WI38 (cell line): ENCODE results near the gene GM2A.

Experiments used
- H3K4me3 ChIP-seq: 2 replicates; pipeline ENCODE4 v1.5.1; 2011; ENCODE audit warnings: low read depth, mild to moderate bottlenecking, control low read depth, low read length
- TF ChIP-seq, protein P1 (sequence below): IDR thresholded peaks from 2 replicates; pipeline ENCODE4 v1.5.1; 2012; ENCODE audit warnings: low read depth, mild to moderate bottlenecking, control low read depth, low read length

The GM2A gene

DNA sequence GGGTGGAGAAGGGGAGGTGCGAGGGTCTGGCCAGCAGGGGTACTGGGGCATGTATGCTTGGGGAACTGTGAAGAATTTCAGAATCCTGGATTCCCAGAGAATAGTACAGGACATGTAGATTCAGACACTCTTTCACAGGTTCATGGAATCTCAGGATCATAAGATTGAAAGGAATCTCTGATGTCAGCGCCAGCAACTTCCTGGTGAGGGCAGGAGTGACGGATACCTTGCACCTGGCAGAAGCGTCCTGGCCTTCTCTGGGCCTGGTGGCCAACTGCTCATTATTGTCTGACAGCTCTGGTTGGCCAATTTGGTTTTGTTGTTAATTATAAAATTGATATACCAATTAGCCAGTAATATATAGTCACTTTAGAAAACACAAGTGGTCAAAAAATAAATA is 6.9 kb downstream of the GM2A start:
- TF ChIP-seq, protein P1, sequence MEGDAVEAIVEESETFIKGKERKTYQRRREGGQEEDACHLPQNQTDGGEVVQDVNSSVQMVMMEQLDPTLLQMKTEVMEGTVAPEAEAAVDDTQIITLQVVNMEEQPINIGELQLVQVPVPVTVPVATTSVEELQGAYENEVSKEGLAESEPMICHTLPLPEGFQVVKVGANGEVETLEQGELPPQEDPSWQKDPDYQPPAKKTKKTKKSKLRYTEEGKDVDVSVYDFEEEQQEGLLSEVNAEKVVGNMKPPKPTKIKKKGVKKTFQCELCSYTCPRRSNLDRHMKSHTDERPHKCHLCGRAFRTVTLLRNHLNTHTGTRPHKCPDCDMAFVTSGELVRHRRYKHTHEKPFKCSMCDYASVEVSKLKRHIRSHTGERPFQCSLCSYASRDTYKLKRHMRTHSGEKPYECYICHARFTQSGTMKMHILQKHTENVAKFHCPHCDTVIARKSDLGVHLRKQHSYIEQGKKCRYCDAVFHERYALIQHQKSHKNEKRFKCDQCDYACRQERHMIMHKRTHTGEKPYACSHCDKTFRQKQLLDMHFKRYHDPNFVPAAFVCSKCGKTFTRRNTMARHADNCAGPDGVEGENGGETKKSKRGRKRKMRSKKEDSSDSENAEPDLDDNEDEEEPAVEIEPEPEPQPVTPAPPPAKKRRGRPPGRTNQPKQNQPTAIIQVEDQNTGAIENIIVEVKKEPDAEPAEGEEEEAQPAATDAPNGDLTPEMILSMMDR = no peak
- H3K4me3 ChIP-seq = no peak overlapping the region

DNA sequence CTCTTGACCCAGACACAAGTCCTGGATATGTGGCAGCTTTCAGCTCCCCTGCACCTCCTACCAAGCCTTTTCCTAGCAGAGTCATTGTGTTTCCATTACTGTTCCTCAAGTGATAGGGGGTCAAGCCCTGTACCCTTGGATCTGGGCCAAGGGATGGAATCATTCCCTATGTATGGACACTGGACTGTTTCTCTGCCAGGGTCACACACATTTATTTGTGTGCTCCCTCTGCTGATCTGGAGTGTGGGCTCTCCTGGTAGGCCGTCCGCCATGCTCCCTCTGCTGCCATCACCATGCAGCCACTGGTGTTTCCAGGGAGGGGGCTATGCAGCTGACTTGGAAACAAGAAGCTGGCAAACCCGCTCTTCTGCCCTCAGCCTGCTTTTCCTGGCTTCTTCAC is 9.5 kb downstream of the GM2A start:
- TF ChIP-seq, protein P1 = no peak

DNA sequence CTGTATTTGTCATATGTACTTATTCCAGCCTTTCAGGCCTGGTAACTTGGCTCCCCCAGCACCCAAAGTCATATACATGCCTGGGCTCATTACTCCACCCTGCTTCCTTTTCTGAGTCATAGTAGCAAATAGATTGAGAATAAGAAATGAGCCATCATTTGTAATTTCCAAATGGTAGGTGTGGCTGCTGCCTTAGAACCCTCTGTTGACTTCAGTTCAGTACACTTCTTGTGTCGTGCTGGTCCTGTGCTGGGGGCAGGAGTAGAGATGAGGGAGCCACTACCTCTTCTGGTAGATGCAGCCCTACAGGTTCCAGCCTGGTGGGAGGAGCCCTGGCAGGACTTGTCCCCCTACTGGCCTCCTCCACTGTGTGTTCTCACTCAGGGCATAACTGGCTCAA is 11.1 kb downstream of the GM2A start:
- TF ChIP-seq, protein P1 = no peak
- H3K4me3 ChIP-seq = no peak overlapping the region

More for the DNA sequence above, 9.5 kb downstream of the GM2A start:
- H3K4me3 ChIP-seq = no peak overlapping the region

DNA sequence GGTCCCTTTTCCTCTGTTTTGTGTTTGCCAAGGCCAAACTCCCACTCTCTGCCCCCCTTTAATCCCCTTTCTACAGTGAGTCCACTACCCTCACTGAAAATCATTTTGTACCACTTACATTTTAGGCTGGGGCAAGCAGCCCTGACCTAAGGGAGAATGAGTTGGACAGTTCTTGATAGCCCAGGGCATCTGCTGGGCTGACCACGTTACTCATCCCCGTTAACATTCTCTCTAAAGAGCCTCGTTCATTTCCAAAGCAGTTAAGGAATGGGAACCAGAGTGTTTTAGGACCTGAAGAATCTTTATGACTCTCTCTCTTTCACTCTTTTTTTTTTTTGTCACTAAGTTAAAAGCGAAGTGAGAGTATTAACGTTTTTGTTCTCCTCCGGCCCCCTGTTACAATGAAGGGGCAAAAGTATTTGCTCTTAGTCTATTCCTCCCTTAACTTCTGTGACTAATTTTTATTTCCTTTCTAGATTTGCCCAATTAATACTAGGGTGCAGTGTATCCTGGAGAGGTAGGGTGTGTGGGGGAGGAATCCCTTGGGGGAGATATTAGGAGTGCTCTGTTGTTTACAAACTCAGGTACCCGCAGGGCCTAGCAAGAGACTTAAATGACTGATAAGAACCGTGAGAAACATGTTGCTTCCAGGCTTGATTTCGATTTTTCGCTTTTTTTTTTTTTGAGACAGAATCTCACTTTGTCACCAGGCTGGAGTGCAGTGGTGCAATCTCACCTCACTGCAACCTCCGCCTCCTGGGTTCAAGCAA is 14.7 kb downstream of the GM2A start:
- TF ChIP-seq, protein P1 = no peak
- no peak overlapping the region for H3K4me3 ChIP-seq

DNA sequence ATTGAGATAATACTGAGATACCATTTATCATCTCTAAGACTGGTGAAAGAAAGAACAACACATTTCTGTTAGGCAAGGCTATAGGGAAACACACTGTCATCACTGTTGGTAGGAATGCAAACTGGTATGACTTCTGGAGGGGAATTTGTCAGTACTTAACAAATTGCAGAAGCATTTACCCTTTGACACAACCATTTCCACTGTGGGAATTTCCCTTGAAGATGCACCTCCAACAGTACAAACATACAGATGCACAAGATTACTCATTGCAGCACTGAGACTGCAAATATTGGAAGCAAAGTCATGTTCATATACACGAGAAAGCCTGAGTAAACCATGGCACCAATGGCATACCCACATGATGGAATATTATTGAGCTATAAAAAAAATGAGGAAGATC is 17.6 kb downstream of the GM2A start:
- no peak overlapping the region for H3K4me3 ChIP-seq
- TF ChIP-seq, protein P1 = no peak

DNA sequence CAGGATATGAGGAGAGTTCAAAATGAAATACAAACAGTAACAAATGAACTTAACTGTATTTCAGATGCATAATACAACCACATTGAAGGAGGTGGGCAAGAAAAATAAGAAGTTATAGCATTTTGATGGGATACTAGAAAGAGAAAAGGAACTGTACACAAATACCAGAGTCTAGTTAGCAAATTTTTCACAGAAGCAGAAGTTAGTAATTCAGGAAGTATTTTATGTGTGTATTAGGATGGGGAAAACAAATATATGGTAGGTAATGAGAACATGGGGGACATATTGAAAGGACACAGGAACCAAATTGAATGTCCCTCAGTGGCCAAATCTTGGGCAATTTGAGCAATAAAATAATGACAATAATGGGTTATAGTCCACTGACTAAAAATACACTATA is 18.4 kb downstream of the GM2A start:
- H3K4me3 ChIP-seq = no peak overlapping the region
- TF ChIP-seq, protein P1 = no peak

DNA sequence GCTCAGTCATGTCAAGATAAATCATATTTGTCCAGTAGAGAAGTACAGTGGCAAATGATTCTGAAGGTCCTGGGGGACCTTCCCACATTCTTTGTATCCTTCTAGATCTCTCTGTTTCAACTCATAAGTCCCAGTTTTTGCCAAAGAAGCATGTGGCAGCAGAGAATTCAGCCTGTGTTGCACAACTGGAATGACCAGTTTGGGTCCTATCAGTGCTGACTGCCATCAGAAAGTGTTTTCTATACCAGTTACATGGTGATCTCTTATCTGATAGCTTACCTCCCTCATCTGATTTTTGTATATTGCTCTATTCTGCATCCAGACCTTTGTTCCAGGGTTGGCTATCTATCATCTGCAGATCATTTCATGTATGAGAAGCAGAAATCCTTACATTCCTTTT is 21.7 kb downstream of the GM2A start:
- TF ChIP-seq, protein P1 = no peak
- no peak overlapping the region for H3K4me3 ChIP-seq
